HG02885 (cell line): Measurements from ENCODE around the gene KCNAB1.
"Not testable (repeated sequence)": the region's sequence is repeated elsewhere in the genome, so short reads cannot be mapped to it uniquely, and the experiment has no call there.

Experiments
- ATAC-seq: cut with Tn5 transposase; IDR thresholded peaks from one replicate; pipeline ENCODE4 v1.9.1; 2021; ENCODE audit warnings: mild to moderate bottlenecking; ENCODE audit not compliant: unreplicated experiment, poor library complexity

Gene KCNAB1

DNA sequence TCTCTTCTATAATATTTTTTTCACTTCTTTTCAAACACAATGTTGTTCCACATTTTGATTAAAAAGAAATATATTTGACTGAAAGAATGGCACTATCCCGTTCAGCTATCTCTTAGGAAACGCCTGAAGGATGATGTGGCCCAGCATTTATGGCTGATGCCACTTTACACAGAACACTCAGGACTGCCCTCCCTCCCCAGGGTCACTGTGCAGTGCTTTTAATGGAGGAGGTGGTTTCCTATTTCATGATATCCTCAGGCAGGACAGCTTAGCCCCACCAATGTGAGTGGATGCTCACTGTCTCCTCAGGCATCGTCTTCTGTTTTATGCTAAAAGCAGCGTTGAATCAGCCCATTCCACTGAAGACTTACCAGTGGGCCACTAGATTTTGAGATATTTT lies 135.9 kb downstream of the KCNAB1 start:
- no peak for ATAC-seq

DNA sequence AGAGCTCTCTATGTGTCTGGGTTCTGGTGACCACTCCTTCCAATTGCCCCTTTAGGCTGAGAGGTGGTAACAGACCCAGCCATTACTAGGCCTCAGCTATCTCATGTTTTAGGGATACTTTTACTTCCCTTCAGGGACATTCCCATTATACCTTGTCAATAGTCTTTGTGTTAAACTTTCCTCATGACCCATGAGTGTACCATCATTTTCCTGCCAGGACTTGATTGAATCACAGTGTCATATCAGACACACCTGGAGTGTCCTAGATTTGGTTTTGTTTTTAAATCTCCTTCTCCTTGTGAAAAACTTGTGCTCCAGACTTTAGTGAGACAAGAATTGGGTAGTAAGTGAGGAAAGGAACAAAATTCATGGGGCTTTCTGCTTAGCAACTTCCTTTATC lies 136.6 kb downstream of the KCNAB1 start:
- ATAC-seq, result no peak

DNA sequence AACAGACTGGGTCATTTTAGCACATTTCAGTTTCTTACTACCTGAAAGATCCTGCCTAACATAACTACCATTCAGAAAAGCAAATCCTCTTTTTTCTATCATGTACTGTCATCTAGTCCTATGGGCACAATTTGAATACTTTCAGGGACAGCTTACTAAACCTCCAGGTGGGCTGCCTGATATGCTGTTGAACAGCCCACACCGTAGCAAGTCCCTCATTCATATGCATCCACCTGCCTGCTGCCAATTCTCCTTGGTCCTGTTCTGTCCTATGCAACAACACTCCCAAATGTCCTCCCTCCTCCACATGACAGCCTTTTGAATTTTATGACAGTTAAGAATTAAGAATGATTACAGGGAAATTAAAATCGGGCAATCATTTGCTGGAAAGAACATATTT lies 137.9 kb downstream of the KCNAB1 start:
- ATAC-seq, result no peak

DNA sequence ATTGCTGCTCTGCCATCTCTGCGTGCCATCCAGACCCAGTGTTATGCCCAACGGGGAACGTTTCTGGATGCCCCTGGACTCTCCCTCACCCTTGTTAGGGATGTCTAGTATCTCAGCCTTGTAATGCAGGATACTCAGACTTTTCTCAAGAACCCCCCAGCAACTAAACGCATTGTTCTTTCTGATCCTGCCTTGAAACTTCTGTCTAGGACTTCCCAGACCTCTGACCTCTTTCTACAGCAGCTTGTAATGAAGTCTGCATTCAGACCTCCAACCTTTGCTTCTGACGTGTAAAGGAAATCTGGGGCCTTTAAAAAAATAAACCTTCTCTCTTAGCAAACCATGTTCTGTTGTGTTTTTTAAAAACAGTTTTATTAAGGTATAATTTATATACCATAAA lies 139.5 kb downstream of the KCNAB1 start:
- no peak for ATAC-seq

DNA sequence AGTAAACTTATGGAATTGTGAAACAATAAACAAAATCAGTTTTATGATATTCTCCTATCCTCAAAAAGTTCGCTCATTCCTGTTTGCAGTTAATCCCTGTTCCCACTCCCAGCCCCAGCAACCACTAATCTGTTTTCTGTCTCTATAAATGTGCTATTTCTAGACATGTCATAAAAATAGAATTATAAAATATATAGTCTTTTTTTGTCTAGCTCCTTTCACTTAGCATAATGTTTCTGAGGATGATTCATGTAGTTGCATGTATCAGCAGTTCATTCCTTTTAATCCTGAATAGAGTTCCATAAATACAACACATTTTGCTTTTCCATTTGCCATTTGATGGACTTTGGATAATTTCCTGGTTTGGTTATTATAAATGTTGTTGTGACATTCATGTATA lies 140.0 kb downstream of the KCNAB1 start:
- no peak for ATAC-seq

DNA sequence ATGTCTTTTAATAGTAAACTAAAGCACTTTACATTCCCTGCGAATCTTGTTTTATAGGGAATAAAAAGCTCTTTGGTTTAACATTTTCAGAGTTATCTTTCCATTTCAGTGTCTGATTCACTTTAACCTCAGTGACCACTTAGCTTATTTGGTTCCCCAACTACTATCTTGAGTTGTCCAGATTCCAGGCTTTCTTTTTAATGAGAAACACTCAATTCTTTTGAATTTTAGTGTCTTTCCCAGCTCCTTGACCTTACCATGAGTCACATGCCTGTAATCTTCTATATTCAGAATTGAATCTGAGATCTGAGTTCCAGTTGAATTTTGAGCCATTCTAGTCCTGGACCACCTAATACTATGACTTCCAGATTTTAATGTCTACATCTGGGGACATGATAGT lies 144.4 kb downstream of the KCNAB1 start:
- ATAC-seq, result no peak

DNA sequence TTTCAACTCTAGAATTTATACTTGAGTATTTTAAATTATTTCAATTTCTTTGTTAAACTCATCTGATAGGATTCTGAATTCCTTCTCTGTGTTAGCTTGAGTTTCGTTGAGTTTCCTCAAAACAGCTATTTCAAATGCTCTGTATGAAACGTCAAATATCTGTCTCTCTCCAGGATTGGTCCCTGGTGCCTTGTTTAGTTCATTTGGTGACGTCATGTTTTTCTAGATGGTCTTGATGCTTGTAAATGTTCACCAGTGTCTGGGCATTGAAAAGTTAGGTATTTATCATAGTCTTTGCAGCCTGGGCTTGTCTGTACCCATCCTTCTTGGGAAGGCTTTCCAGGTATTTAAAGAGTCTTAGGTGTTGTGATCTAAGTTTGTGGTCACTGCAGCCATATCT lies 151.1 kb downstream of the KCNAB1 start:
- no peak for ATAC-seq

DNA sequence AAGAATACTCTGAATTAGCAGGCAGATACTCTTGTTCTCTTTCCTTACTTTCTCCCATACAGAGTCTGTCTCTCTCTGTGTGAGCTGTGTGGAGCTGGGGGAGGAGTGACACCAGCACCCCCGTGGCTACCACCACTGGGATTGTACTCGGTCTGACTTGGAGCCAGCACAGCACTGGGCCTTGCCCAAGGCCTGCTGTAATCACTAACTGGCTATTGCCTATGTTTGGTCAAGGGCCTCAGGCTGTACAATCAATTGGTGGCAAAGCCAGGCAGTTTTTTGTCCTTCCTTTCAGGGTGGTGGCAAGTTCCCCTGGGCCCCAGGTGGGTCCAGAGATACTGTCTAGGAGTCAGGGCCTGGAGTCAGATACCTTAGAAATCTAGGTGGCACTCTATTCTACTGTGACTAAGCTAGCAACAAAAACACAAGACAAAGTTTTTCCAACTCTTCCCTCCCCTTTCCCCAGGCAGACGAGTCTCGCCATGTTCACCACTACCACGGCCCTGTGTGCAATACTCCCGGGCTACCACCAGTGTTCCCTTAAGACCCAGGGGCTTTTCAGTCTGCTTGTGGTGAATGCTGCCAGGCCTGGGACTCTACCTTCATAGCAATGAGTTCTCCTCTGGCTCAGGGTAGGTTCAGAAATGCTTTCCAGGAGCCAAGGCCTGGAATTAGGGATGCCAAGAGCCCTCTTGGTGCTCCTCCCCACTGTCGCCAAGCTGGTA lies 151.8 kb downstream of the KCNAB1 start:
- no peak for ATAC-seq

DNA sequence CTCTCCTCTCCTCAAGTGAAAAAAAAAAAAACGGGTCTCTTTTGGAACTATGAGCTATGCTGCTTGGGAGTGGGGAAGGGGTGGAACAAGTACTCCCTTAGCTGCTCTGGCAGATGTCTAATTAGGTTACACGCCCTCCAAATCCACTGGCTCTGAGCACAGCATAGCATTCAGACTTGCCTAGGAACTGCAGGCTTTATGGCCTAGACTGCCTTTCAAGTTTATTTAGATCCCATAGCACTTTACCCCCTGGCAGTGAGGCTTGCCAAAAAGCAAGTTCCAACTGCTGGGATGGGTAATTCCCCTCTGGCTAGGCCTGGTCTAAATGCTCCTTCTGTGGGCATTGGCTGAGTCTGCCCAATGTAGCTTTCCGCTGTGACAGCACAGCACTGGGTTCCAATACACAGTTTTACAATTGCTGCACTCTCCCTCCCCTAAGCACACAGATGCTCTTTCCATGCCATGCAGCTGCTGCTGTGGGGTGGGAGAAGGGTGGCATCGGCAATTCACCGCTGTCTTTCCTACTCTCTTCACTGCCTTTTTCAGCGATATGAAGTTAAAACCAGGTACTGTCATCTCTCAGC lies 152.8 kb downstream of the KCNAB1 start:
- no peak for ATAC-seq

DNA sequence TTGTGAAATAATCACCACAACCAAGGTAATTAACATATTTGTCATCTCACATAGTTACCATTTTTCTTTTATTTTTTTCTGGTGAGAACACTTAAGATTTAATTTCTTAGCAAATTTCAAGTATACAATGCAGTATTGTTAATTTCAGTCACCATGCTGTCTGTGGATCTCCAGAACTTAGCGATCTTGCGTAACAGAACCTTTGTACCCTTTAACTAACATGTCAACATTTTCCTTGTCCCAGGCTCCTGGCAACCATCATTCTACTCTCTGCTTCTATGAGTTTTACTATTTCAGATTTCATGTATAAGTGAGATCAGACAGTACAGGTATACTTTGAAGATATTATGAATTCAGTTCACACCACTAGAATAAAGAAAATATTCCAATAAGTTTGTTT lies 154.4 kb downstream of the KCNAB1 start:
- no peak for ATAC-seq

DNA sequence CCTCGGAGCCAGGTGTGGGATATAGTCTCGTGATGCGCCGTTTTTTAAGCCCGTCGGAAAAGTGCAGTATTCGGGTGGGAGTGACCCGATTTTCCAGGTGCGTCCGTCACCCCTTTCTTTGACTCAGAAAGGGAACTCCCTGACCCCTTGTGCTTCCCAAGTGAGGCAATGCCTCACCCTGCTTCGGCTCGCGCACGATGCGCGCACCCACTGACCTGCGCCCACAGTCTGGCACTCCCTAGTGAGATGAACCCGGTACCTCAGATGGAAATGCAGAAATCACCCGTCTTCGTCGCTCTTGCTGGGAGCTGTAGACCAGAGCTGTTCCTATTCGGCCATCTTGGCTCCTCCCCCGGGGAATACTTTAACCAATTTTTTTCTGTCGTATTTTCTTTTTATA lies 164.3 kb downstream of the KCNAB1 start:
- ATAC-seq, result not testable (repeated sequence)

DNA sequence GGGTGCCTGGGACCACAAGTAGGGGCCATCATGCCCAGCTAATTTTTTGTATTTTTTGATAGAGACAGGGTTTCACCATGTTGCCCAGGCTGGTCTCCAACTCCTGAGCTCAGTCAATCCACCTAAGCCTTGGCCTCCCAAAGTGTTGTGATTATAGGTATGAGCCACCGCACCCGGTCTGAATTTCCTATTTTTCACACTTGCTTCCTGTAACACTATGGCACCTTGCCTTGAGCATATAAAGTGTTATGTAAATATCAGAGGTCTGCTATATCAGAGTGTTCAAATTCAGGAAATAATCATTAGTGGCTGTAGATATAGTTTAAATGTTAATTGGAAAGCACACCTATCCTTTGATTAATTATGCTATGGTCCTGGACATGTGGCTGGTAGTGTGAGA lies 165.2 kb downstream of the KCNAB1 start:
- no peak for ATAC-seq

DNA sequence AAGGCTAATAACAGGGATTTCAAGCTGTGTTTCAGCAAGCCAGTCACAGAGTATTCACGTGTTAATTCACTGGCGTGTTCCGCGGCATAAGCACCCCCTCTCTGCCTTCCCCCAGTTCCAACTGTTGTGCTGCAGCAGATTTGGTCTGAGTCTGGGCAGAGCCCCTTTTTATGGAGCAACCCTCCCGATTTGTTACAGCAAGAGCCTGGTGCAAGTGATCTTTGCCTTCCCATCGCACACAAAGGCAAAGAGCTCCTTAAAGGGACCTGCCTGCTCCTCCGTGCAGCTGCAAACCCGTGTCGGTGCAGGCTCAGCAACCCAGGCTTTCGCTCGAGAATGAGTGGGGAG lies 170.5 kb downstream of the KCNAB1 start:
- ATAC-seq, result no peak

DNA sequence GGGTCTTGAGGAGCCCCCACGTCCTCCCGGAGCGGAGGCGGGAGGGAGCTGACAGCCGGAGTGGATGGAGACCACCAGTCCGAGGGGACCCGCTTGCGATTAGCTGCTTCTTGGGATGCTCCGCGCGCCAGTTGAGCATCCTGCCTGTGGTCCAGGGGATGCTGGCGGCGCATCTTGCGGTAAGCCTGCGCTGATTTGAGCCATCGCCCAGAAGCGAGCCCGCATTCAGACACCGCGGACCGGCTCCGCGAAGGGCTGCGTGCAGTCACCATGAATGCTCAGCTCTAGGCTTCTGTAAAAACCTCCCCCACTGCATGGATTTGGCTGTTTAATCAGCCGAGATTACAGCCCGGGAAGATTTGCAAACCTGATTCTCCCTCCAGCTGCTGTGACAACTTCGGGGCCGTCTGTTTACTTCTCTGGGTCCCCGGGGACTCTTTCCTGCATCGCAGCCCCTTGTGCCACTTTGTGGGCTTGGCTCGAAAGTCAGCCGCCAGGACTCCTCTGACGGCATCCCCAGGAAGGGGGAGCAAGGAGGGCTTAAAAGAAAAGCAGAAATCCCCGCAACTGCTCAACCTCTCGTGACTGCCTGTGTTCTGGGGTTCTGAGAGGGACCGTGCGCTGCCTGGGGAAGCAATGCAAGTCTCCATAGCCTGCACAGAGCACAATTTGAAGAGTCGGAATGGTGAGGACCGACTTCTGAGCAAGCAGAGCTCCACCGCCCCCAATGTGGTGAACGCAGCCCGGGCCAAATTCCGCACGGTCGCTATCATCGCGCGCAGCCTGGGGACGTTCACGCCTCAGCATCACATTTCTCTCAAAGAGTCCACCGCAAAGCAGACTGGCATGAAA lies 171.1 kb downstream of the KCNAB1 start:
- ATAC-seq, result no peak

DNA sequence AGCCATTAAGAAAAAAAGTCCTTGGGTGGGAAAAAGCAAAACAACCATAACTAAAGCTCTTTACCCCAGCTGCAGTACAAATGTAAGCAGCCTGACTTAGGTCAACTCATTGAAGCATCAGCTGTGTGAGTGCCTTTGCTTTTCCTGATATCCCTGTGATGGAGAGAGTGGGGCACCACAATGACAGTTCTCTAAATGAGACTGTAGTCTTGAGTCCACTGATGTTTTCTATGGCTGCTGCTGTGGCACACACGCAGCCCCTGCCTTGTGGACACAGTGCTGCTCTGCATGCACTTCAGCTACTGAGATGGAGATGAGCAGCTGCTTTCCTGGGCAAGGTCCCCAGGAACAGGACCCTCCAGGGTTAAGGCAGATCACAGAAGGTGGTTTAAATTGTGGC lies 173.2 kb downstream of the KCNAB1 start:
- ATAC-seq, result no peak

DNA sequence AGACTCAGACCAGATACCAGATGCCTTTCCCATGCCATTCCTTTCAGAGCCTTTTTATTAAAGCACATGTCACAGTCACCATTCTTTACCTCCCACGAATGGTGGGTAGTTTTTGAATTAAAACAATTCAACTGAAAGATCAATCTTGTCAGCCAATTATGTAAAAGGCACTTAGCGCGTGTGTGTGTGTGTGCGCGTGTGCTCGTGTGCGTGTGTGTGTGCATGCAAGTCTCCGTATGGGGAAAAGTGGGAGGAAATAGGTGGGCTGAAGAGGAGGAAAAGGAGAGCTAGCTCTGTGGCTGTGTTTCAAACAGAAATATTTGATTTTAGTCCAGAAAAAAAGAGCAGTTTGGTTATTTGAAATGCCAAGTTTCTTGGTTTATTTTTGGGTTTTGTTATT lies 177.2 kb downstream of the KCNAB1 start:
- no peak for ATAC-seq

DNA sequence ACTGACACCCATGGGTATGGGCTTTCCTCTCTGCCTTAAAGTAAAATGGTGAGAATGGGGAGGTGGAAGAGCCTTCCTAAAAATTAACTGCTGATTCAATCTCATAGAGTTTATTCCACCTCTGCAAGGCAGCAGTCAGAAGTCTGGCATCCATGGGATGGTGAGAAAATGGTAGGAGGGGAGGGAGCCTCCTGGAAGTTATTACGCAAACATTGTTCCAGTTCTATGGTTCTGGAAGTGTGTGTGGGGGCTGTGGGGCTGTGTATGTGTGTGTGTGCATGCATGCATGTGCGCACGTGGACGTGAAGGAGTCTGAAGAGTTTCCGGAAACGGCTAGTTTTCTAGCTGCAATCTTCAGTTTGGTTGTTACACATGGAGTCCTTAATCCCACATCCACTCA lies 177.6 kb downstream of the KCNAB1 start:
- ATAC-seq, result no peak

DNA sequence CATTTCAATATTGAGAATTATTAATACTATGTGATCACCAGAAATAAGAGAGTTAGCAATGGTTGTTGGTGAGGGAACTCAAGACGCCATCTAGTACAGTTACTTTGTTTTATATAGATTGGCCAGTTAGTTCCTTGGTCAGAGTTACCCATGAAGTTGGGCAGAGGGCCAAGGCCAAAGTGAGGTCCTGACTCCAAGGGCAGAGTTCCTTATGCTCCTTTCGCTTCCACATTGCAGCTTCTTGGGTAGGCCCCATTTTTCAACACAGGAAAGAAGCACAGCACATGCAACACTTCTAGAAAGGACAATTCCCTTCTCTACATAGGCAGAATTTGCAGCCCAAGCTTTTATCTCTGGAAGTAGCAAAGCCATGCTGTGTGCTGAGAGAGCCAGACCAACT lies 178.6 kb downstream of the KCNAB1 start:
- no peak for ATAC-seq

DNA sequence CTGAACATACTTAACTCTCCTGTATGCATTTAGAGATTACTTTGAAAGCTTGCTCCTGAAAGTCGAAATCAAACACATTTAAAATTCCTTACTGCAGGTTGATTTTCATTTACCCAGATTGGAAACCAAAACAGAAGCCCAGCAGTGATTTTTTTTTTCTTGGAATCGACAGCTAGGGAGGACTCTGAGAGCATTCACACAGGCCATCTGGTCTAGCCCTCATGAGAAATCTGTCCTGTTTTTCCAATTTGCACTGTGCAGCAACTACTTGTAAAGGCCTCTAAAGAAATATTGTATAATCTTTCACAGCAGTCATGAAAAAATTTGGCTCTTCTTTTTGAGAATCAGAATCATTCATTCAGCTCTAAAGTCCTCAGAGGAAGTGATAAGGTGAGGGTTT lies 179.2 kb downstream of the KCNAB1 start:
- no peak for ATAC-seq

DNA sequence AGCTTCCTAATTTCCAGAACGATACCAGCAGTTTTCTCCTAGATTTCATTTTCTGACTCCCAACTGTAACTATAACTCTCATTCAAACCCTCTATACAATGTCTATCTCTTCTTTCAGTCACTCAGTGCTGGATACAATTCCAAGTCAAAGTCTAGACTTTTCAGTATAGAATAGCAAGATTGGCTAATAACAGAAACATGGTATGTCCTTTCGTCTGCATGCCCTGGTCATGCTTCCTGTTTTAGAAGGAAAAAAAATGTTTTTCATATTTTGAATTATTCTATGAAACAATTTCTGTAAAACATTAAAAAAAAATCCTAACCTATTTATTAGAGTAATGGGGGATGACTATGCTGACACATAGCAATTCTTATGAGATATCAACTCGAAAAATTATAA lies 180.0 kb downstream of the KCNAB1 start:
- ATAC-seq, result no peak

DNA sequence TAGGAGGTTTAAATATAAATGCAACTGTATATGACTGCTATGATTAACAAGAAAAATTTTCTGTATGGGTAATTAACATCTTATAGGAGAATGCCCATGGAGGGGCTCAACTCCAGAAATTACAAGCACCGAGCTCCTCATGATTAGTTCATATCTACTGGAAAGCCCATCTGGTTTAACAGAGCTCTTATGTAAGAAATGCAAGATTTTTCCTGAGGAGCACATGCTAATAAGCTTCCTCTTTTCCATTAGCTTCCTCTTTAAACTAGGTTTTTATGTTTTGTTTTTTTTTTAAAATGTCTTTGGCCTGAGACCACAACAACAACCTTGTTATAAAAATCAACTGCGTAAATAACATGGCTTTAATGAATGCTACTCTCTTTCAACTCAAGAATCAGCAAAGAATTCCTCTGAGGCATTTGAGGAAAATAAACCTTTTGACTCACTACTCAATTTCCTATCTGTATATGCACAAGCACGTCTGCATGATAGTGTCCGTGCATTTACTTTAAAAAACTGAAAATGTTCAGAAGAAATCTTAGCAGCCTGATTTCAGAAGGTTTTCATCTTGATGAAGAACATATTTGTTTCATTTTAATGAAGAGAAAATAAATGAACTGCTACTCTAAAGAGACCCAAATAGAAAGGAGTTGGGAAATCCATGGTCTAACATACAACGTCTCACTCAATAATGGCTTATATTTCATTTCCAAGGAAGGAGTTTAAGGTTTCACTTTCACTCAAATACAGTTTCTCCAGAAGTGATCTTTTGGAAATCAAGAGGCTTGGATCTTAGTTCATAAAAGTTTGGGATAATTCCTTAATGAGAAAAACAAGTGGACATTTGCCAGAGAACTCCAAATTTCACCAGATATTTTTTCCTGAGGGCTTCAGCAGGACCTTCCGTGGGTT lies 180.8 kb downstream of the KCNAB1 start:
- ATAC-seq, result no peak
